Measurements from ENCODE around the gene FRY. TPM values are rescaled to one million over a fixed set of nuclear protein-coding genes. Genes with fewer than 3 reads are reported as not detected.

FRY gene
- total and polyA plus RNA-seq, 10 of the 15 experiments (the other 5 are each of a cell fraction or from before 2014, with no cell fraction given): 0.18 to 1.4 (median 0.30) TPM

DNA sequence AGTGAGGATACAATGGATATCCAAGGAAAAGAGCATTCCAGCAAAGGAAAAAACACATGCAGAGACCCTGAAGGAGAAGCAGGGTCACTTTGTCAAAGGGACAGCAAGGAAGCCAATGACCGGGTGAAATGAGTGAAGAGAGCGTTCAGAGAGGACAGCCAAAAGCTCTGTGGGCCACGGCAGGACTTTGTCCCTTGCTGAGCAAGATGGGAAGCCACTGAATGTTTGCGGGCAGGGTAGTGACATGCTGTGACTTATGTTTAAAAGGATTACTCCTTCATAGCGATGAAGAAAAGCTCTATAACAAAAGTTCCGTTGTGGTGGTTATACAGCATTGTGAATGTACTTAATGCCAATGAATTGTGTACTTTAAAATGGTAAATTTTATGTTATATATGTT is 267.1 kb downstream of the FRY start:
- 79% methylated on average over 6 of the region's 6 CpGs for WGBS (ENCODE audit: insufficient coverage, insufficient replicate concordance, low lambda C conversion rate, missing lambda C conversion rate)
- Histone ChIP-seq H3K79me2 (ENCODE audit: control insufficient read depth, insufficient read depth, low read length) (no peaks in the 10 kb centered on the region), H3K4me1 (ENCODE audit: control insufficient read depth, insufficient read depth, low read length) (no peaks in the 10 kb centered on the region), H3K27me3 (replicated peaks in 1 of 2; ENCODE audit: control insufficient read depth in 2 of 2, insufficient read depth in 2 of 2, low read length in 1 of 2) (peaks cover 5 to 16% of the 10 kb centered on the region in 2 experiments; a peak in 3 of 4 replicates), H3K36me3 (ENCODE audit: control insufficient read depth in 2 of 2, insufficient read depth in 2 of 2, low read length in 1 of 2) (no peaks in the 10 kb centered on the region), H2AFZ (ENCODE audit: control insufficient read depth, low read depth, low read length) (no peak overlapping the region), H3K9ac (ENCODE audit: control insufficient read depth, insufficient read depth, low read length) (no peak overlapping the region), H3K9me3 (replicated peaks; ENCODE audit: control insufficient read depth, insufficient read depth, low read length) (no peaks in the 10 kb centered on the region), H3K27ac (ENCODE audit: control insufficient read depth, insufficient read depth) (no peak overlapping the region), H4K20me1 (ENCODE audit: control insufficient read depth, insufficient read depth) (no peaks in the 10 kb centered on the region), H3K4me2 (ENCODE audit: control insufficient read depth, insufficient read depth) (no peak overlapping the region), H3K4me3 (no peak overlapping the region)
- intact Hi-C loops (cut with micrococcal nuclease; ENCODE audit: unreplicated experiment): no loop called here
- RAD21 ChIA-PET (ENCODE audit: unreplicated experiment): no interaction called here
- DNase-seq (ENCODE audit: low read depth, low spot score) (no peak), ATAC-seq (no peak), FAIRE-seq (no peak)
- CTCF ChIA-PET: interaction anchor here (1.0 kb wide), 2 partner anchors 13 to 18 kb away, joined by 3 read pairs; no protein-coding TSS in a partner anchor
- TF ChIP-seq BMI1 (IDR thresholded peaks at IDR 0.05; ENCODE audit: borderline replicate concordance): no peak
- TF ChIP-seq ZNF207 (IDR thresholded peaks at IDR 0.05; ENCODE audit: borderline replicate concordance): no peak
- TF ChIP-seq ZNF217 (IDR thresholded peaks at IDR 0.05): no peak
- no peak for TF ChIP-seq MYC (IDR thresholded peaks at IDR 0.05; ENCODE audit: insufficient read depth, insufficient read length, insufficient replicate concordance, low read length, severe bottlenecking)
- TF ChIP-seq, protein P1, sequence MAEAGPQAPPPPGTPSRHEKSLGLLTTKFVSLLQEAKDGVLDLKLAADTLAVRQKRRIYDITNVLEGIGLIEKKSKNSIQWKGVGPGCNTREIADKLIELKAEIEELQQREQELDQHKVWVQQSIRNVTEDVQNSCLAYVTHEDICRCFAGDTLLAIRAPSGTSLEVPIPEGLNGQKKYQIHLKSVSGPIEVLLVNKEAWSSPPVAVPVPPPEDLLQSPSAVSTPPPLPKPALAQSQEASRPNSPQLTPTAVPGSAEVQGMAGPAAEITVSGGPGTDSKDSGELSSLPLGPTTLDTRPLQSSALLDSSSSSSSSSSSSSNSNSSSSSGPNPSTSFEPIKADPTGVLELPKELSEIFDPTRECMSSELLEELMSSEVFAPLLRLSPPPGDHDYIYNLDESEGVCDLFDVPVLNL (IDR thresholded peaks at IDR 0.05; ENCODE audit: low read depth, low read length): no peak
- TF ChIP-seq, protein P2, sequence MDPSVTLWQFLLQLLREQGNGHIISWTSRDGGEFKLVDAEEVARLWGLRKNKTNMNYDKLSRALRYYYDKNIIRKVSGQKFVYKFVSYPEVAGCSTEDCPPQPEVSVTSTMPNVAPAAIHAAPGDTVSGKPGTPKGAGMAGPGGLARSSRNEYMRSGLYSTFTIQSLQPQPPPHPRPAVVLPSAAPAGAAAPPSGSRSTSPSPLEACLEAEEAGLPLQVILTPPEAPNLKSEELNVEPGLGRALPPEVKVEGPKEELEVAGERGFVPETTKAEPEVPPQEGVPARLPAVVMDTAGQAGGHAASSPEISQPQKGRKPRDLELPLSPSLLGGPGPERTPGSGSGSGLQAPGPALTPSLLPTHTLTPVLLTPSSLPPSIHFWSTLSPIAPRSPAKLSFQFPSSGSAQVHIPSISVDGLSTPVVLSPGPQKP (IDR thresholded peaks at IDR 0.05; ENCODE audit: low read depth, low read length): no peak
- no peak for TF ChIP-seq TARDBP (IDR thresholded peaks at IDR 0.05; ENCODE audit: borderline replicate concordance)
- no peak for TF ChIP-seq SPI1 (IDR thresholded peaks at IDR 0.05; ENCODE audit: borderline replicate concordance, insufficient read depth, low read depth, low read length)
- TF ChIP-seq KLF5 (IDR thresholded peaks at IDR 0.05; ENCODE audit: partially characterized antibody): no peak
- no peak for TF ChIP-seq TCF12 (IDR thresholded peaks at IDR 0.05; ENCODE audit: low read depth, low read length)
- no peak for TF ChIP-seq MTA2 (IDR thresholded peaks at IDR 0.05; ENCODE audit: low read depth)
- TF ChIP-seq, protein P3, sequence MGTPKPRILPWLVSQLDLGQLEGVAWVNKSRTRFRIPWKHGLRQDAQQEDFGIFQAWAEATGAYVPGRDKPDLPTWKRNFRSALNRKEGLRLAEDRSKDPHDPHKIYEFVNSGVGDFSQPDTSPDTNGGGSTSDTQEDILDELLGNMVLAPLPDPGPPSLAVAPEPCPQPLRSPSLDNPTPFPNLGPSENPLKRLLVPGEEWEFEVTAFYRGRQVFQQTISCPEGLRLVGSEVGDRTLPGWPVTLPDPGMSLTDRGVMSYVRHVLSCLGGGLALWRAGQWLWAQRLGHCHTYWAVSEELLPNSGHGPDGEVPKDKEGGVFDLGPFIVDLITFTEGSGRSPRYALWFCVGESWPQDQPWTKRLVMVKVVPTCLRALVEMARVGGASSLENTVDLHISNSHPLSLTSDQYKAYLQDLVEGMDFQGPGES (IDR thresholded peaks at IDR 0.05): no peak
- TF ChIP-seq YBX1 (IDR thresholded peaks at IDR 0.05): no peak
- TF ChIP-seq CBX5 (IDR thresholded peaks at IDR 0.05; ENCODE audit: low read depth): no peak
- TF ChIP-seq EP300 (IDR thresholded peaks at IDR 0.05; ENCODE audit: borderline replicate concordance in 1 of 2, control insufficient read depth in 1 of 2, low read depth in 2 of 2, low read length in 2 of 2): no peak
- no peak for TF ChIP-seq POLR2AphosphoS2 (IDR thresholded peaks at IDR 0.05; ENCODE audit: low read depth, low read length)
- POLR2A ChIA-PET: no interaction called here
- in situ Hi-C loops (cut with MboI): no loop called here
- SMC1A ChIA-PET (ENCODE audit: uncharacterized antibody, unreplicated experiment): no interaction called here
- no TSS peak for BruUV-seq (replicated peaks)
